Endothelial cell of umbilical vein (primary cell): ENCODE data around the gene TNIK. TPM values are rescaled to one million over a fixed set of nuclear protein-coding genes. Genes with fewer than 3 reads are reported as not detected.

Experiments used
- BruUV-seq: library from RNA; stranded (reverse); fragments of 400-500 nt; replicated peaks from 2 replicates; lab custom pipeline; 2021; lab: Mats Ljungman, UMichigan
- CTCF ChIA-PET: fragments of 300-600, 350-600 bp; sonication (Branson Sonifier 250); formaldehyde crosslinking; loops from one replicate; lab custom pipeline; 2021; ENCODE audit warnings: antibody characterized with exemption, inconsistent platforms; lab: Charles Lee
- POLR2A ChIA-PET: fragments of 300-600, 350-600 bp; sonication (Branson Sonifier 250); formaldehyde crosslinking; loops from one replicate; lab custom pipeline; 2021; ENCODE audit warnings: antibody characterized with exemption, inconsistent platforms; lab: Charles Lee
- DNase-seq: peaks from one replicate; pipeline ENCODE4 v3.0.0-alpha.2; 2011; ENCODE audit warnings: low read depth, low spot score
- FAIRE-seq: peaks from 2 replicates; lab custom pipeline; 2011; peaks lifted over from hg19 to GRCh38; lab: Jason Lieb, UNC
- H2AFZ ChIP-seq: 2 replicates; pipeline ENCODE4 v1.6.0; 2012; ENCODE audit warnings: low read depth, low read length, control low read depth, inconsistent platforms
- H3K27ac ChIP-seq: 2 replicates; pipeline ENCODE4 v1.5.1; 2011; ENCODE audit warnings: low read depth, mild to moderate bottlenecking, control low read depth, low read length, moderate library complexity; ENCODE audit not compliant: insufficient read depth
- H3K27me3 ChIP-seq, 2 experiments: 2 replicates each; pipeline versions ENCODE4 v1.6.0 to v1.6.1; 2011; ENCODE audit warnings: low read length in 2 of 2, mixed read lengths in 1 of 2; ENCODE audit not compliant: control insufficient read depth in 2 of 2, insufficient read depth in 2 of 2
- H3K36me3 ChIP-seq, 2 experiments: 2 replicates in 1 of 2; 3 replicates in 1 of 2; pipeline ENCODE4 v1.5.1; 2011; ENCODE audit warnings: low read length in 2 of 2, mild to moderate bottlenecking in 1 of 2, moderate library complexity in 1 of 2; ENCODE audit not compliant: control insufficient read depth in 2 of 2, insufficient read depth in 2 of 2; ENCODE audit errors: extremely low read depth in 1 of 2
- H3K4me1 ChIP-seq: 3 replicates; pipeline ENCODE4 v1.5.1; 2011; ENCODE audit warnings: mild to moderate bottlenecking, low read length; ENCODE audit not compliant: control insufficient read depth, insufficient read depth; ENCODE audit errors: extremely low read depth
- H3K4me2 ChIP-seq: 2 replicates; pipeline ENCODE4 v1.6.1; 2011; ENCODE audit warnings: low read length, control low read depth, mixed read lengths; ENCODE audit not compliant: insufficient read depth
- H3K4me3 ChIP-seq, 3 experiments: fragments of 200-600 bp in 1 of 3; sonication (generic), shearing (Covaris generic) in 1 of 3; replicated peaks in 1 of 3; 2 replicates each; pipeline ENCODE4 v1.5.1; 2011 to 2016; ENCODE audit warnings: control low read depth in 3 of 3, low read length in 3 of 3, mild to moderate bottlenecking in 2 of 3, inconsistent platforms in 1 of 3, low read depth in 1 of 3, moderate library complexity in 1 of 3; ENCODE audit not compliant: insufficient read depth in 1 of 3
- H3K79me2 ChIP-seq: 2 replicates; pipeline ENCODE4 v1.6.0; 2012; ENCODE audit warnings: low read length, inconsistent platforms; ENCODE audit not compliant: control insufficient read depth, insufficient read depth
- H3K9ac ChIP-seq: replicated peaks from 2 replicates; pipeline ENCODE3; 2011; ENCODE audit warnings: low read length, control low read depth; ENCODE audit not compliant: insufficient read depth; ENCODE audit errors: extremely low read depth
- H3K9me1 ChIP-seq: replicated peaks from 3 replicates; pipeline ENCODE4 v1.6.0; 2011; ENCODE audit warnings: mild to moderate bottlenecking, low read length; ENCODE audit not compliant: control insufficient read depth, insufficient read depth; ENCODE audit errors: extremely low read depth
- H3K9me3 ChIP-seq: replicated peaks from 2 replicates; pipeline ENCODE4 v1.5.1; 2012; ENCODE audit warnings: low read length, inconsistent platforms; ENCODE audit not compliant: control insufficient read depth, insufficient read depth
- H4K20me1 ChIP-seq: replicated peaks from 2 replicates; pipeline ENCODE3; 2011; ENCODE audit warnings: mild to moderate bottlenecking, low read length; ENCODE audit not compliant: control insufficient read depth, insufficient read depth; ENCODE audit errors: extremely low read depth
- CTCF ChIP-seq, 2 donors: IDR thresholded peaks; 1 replicate in 1 of 2; 2 replicates in 1 of 2; pipeline ENCODE4 v1.5.1; 2011; ENCODE audit warnings: low read length in 2 of 2, mild to moderate bottlenecking in 2 of 2, moderate library complexity in 2 of 2, control low read depth in 1 of 2, inconsistent platforms in 1 of 2, low read depth in 1 of 2; ENCODE audit not compliant: insufficient read depth in 1 of 2; ENCODE audit errors: extremely low read depth in 1 of 2
- EZH2 ChIP-seq: IDR thresholded peaks from 2 replicates; pipeline ENCODE4 v1.6.1; 2012; ENCODE audit warnings: borderline replicate concordance, low read depth, mild to moderate bottlenecking, moderate library complexity, low read length, inconsistent platforms; ENCODE audit not compliant: severe bottlenecking
- FOS ChIP-seq: IDR thresholded peaks from 2 replicates; pipeline ENCODE4 v1.6.1; 2011; ENCODE audit warnings: mild to moderate bottlenecking, low read length, moderate library complexity, borderline replicate concordance; ENCODE audit not compliant: insufficient read depth
- GATA2 ChIP-seq: IDR thresholded peaks from 2 replicates; pipeline ENCODE4 v1.7.0; 2011; ENCODE audit warnings: low read depth, mild to moderate bottlenecking, moderate library complexity, mixed read lengths, low read length; ENCODE audit not compliant: insufficient read length, insufficient read depth
- JUN ChIP-seq: IDR thresholded peaks from 2 replicates; pipeline ENCODE4 v1.6.1; 2011; ENCODE audit warnings: borderline replicate concordance, low read depth; ENCODE audit not compliant: insufficient read length, insufficient read depth
- MAX ChIP-seq: IDR thresholded peaks from 2 replicates; pipeline ENCODE4 v1.6.1; 2011; ENCODE audit not compliant: insufficient read depth, insufficient read length
- MYC ChIP-seq: IDR thresholded peaks from one replicate; pipeline ENCODE4 v1.6.1; 2011; ENCODE audit warnings: mild to moderate bottlenecking, low read depth, low read length
- POLR2A ChIP-seq: IDR thresholded peaks from 2 replicates; pipeline ENCODE4 v1.6.1; 2012; ENCODE audit warnings: low read depth, mild to moderate bottlenecking, control low read depth, low read length
- POLR2AphosphoS5 ChIP-seq: IDR thresholded peaks from 2 replicates; pipeline ENCODE4 v1.6.1; 2012; ENCODE audit warnings: low read depth, mild to moderate bottlenecking, control low read depth, low read length, moderate library complexity; ENCODE audit not compliant: insufficient read depth
- dilution Hi-C: fragments of 300-500 bp; cut with MboI; formaldehyde crosslinking; loops from one replicate; pipeline ENCODE4 v1.15.0; 2019; ENCODE audit warnings: low sequenced_read_pairs; ENCODE audit not compliant: extremely low pct_ligation_motif_present
- intact Hi-C: fragments of 100-400 bp; cut with micrococcal nuclease; formaldehyde crosslinking; loops from one replicate; pipeline ENCODE4 v1.10.0; 2022
- polyA plus RNA-seq, 4 experiments: library from polyadenylated mRNA; depleted of rRNA in 3 of 4; stranded (reverse) in 3 of 4; unstranded in 1 of 4; fragments of >200 nt; gene quantifications; 2 replicates each; pipeline versions ENCODE4 v1.2.1 to v1.2.3, GENCODE V29; 2011 to 2012; ENCODE audit warnings: missing spikeins in 1 of 4
- total RNA-seq: library from RNA; stranded (reverse); gene quantifications from 2 replicates; pipeline ENCODE4 v1.2.3, GENCODE V29; 2021

The TNIK gene
- total and polyA plus RNA-seq, 2 donors (not counting 3 experiments of a cell fraction or from before 2014, with no cell fraction given), result 10.9 to 39.7 TPM

- FAIRE-seq, result no peak
Observed at GRCh38 chr3:171094411-171094810, 365.8 kb downstream of the TNIK start.

More at GRCh38 chr3:171094411-171094810, 365.8 kb downstream of the TNIK start:
- CTCF ChIA-PET, result no interaction called here
- no peak overlapping the region for H3K9ac ChIP-seq
- H3K9me1 ChIP-seq, result no peaks in the 10 kb centered on the region
- no peaks in the 10 kb centered on the region for H3K27me3 ChIP-seq
- no peak overlapping the region for H3K4me3 ChIP-seq
- POLR2A ChIA-PET, result no interaction called here
- no peaks in the 10 kb centered on the region for H3K79me2 ChIP-seq
- TF ChIP-seq POLR2A (no peak), JUN (no peak), MAX (no peak), MYC (no peak), EZH2 (no peak), CTCF (IDR thresholded peaks at IDR 0.05; ENCODE audit: extremely low read depth in 1 of 2, insufficient read depth in 1 of 2, low read depth in 1 of 2, low read length in 2 of 2) (no peak), GATA2 (no peak), FOS (no peak), POLR2AphosphoS5 (no peak)
- dilution Hi-C loops (no loop called here), intact Hi-C loops (no loop called here)
- H3K36me3 ChIP-seq, result no peaks in the 10 kb centered on the region
- H3K4me1 ChIP-seq, result peaks cover 7% of the 10 kb centered on the region
- no TSS peak for BruUV-seq
- no peak for DNase-seq
- no peaks in the 10 kb centered on the region for H4K20me1 ChIP-seq
- H3K9me3 ChIP-seq, result no peaks in the 10 kb centered on the region
- H3K27ac ChIP-seq, result no peak overlapping the region
- no peak overlapping the region for H3K4me2 ChIP-seq
- no peak overlapping the region for H2AFZ ChIP-seq
